Keratinocyte (primary cell): ENCODE measurements around the gene EGFL7. TPM values are rescaled to one million over a fixed set of nuclear protein-coding genes. Genes with fewer than 3 reads are reported as not detected.

Experiments
- DNase-seq: peaks from one replicate; pipeline ENCODE4 v3.0.0-alpha.2; 2011; ENCODE audit warnings: low read depth, missing footprints, low spot score
- FAIRE-seq: peaks from 2 replicates; lab custom pipeline; 2011; peaks lifted over from hg19 to GRCh38; lab: Jason Lieb, UNC
- H2AFZ ChIP-seq: 2 replicates; pipeline ENCODE4 v1.6.0; 2012; ENCODE audit warnings: low read length, control low read depth, inconsistent platforms; ENCODE audit not compliant: control insufficient read depth
- H3K27ac ChIP-seq: 2 replicates; pipeline ENCODE4 v1.5.1; 2011; ENCODE audit warnings: low read length; ENCODE audit not compliant: control insufficient read depth, insufficient read depth
- H3K27me3 ChIP-seq: 3 replicates; pipeline ENCODE4 v1.6.0; 2011; ENCODE audit warnings: low read length; ENCODE audit not compliant: control insufficient read depth, insufficient read depth; ENCODE audit errors: extremely low read depth
- H3K36me3 ChIP-seq, 2 experiments: 2 replicates in 1 of 2; 3 replicates in 1 of 2; pipeline ENCODE4 v1.5.1; 2011; ENCODE audit warnings: low read length in 2 of 2, mild to moderate bottlenecking in 1 of 2; ENCODE audit not compliant: control insufficient read depth in 2 of 2, insufficient read depth in 2 of 2; ENCODE audit errors: extremely low read depth in 1 of 2
- H3K4me1 ChIP-seq: 3 replicates; pipeline ENCODE4 v1.5.1; 2011; ENCODE audit warnings: low read length; ENCODE audit not compliant: control insufficient read depth, insufficient read depth; ENCODE audit errors: extremely low read depth
- H3K4me2 ChIP-seq: 3 replicates; pipeline ENCODE4 v1.6.0; 2011; ENCODE audit warnings: low read depth, low read length; ENCODE audit not compliant: control insufficient read depth, insufficient read depth; ENCODE audit errors: extremely low read depth
- H3K4me3 ChIP-seq, 3 experiments: fragments of 200-600 bp in 1 of 3; sonication (generic) in 1 of 3; 2 replicates in 2 of 3; 3 replicates in 1 of 3; pipeline ENCODE4 v1.5.1; 2011 to 2016; ENCODE audit warnings: low read length in 3 of 3, mild to moderate bottlenecking in 3 of 3, control low read depth in 2 of 3, inconsistent platforms in 1 of 3, low read depth in 1 of 3, mixed read lengths in 1 of 3, mixed run types in 1 of 3, moderate library complexity in 1 of 3; ENCODE audit not compliant: control insufficient read depth in 2 of 3, insufficient read depth in 2 of 3; ENCODE audit errors: extremely low read depth in 1 of 3
- H3K79me2 ChIP-seq: 2 replicates; pipeline ENCODE4 v1.6.0; 2012; ENCODE audit warnings: low read length; ENCODE audit not compliant: control insufficient read depth, insufficient read depth
- H3K9ac ChIP-seq: 3 replicates; pipeline ENCODE4 v1.6.0; 2011; ENCODE audit warnings: low read length; ENCODE audit not compliant: control insufficient read depth, insufficient read depth; ENCODE audit errors: extremely low read depth
- H3K9me1 ChIP-seq: 3 replicates; pipeline ENCODE4 v1.6.0; 2011; ENCODE audit warnings: low read length; ENCODE audit not compliant: control insufficient read depth, insufficient read depth; ENCODE audit errors: extremely low read depth
- H3K9me3 ChIP-seq: 2 replicates; pipeline ENCODE4 v1.5.1; 2012; ENCODE audit warnings: low read depth, low read length; ENCODE audit not compliant: control insufficient read depth
- H4K20me1 ChIP-seq: 3 replicates; pipeline ENCODE4 v1.6.0; 2011; ENCODE audit warnings: low read length; ENCODE audit not compliant: control insufficient read depth, insufficient read depth; ENCODE audit errors: extremely low read depth
- EZH2 ChIP-seq: IDR thresholded peaks from one replicate; pipeline ENCODE4 v1.6.1; 2012; ENCODE audit warnings: inconsistent platforms, mild to moderate bottlenecking, low read length, moderate library complexity
- dilution Hi-C: fragments of 300-500 bp; cut with MboI; formaldehyde crosslinking; loops from one replicate; pipeline ENCODE4 v1.7.0; 2020; ENCODE audit warnings: low sequenced_read_pairs; ENCODE audit not compliant: extremely low pct_ligation_motif_present
- polyA plus RNA-seq, 5 experiments: library from polyadenylated mRNA; depleted of rRNA in 3 of 5; stranded (reverse) in 3 of 5; stranded (forward) in 1 of 5; unstranded in 1 of 5; fragments of >200 nt; gene quantifications; 1 replicate in 1 of 5; 2 replicates in 3 of 5; 3 replicates in 1 of 5; pipeline versions ENCODE4 v1.2.1 to v1.2.3, GENCODE V29; 2011 to 2012; ENCODE audit warnings: missing spikeins in 2 of 5, low read depth in 1 of 5, low replicate concordance in 1 of 5
- TF ChIP-seq, protein P1 (sequence below), 3 experiments: IDR thresholded peaks in 1 of 3; conservative IDR thresholded peaks in 1 of 3; optimal IDR thresholded peaks in 1 of 3; 2 replicates in 2 of 3; 3 replicates in 1 of 3; pipeline versions ENCODE3 to v1.5.1; 2011; ENCODE audit warnings: low read length in 3 of 3, mild to moderate bottlenecking in 3 of 3, moderate library complexity in 2 of 3, control low read depth in 1 of 3, inconsistent platforms in 1 of 3; ENCODE audit not compliant: insufficient read depth in 2 of 3; ENCODE audit errors: extremely low read depth in 1 of 3

EGFL7 gene
- polyA plus RNA-seq, 1 donor (not counting 4 experiments of a cell fraction or from before 2014, with no cell fraction given), result 4.2 TPM

DNA sequence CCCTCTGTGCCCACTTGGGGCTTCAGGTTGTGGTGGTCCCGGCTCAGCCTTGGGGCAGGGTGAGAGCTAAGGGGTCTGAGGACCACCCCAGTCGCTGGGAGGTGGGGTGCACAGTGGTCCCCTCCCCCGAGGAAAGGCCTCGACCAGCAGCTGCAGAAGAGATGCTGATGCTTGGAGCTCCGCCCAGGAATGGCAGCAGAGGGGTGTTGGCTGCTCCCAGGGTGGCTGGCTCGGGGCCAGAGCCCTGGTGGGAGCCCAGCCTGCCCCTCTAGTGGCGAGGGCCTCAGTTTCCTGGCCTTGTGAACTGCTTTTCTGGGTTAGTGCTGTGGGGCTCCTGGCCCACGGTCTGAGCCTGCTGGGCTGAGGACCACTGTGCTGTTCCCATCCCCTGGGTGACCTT is 50.8 kb downstream of the EGFL7 start:
- no peak for TF ChIP-seq EZH2
- TF ChIP-seq, protein P1, sequence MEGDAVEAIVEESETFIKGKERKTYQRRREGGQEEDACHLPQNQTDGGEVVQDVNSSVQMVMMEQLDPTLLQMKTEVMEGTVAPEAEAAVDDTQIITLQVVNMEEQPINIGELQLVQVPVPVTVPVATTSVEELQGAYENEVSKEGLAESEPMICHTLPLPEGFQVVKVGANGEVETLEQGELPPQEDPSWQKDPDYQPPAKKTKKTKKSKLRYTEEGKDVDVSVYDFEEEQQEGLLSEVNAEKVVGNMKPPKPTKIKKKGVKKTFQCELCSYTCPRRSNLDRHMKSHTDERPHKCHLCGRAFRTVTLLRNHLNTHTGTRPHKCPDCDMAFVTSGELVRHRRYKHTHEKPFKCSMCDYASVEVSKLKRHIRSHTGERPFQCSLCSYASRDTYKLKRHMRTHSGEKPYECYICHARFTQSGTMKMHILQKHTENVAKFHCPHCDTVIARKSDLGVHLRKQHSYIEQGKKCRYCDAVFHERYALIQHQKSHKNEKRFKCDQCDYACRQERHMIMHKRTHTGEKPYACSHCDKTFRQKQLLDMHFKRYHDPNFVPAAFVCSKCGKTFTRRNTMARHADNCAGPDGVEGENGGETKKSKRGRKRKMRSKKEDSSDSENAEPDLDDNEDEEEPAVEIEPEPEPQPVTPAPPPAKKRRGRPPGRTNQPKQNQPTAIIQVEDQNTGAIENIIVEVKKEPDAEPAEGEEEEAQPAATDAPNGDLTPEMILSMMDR (optimal IDR thresholded peaks at IDR 0.05 in 1 of 3, IDR thresholded peaks at IDR 0.05 in 1 of 3, conservative IDR thresholded peaks at IDR 0.05 in 1 of 3; ENCODE audit: extremely low read depth in 1 of 3, insufficient read depth in 2 of 3, low read length in 3 of 3), result no peak
- DNase-seq (no peak), FAIRE-seq (no peak)
- no peaks in the 10 kb centered on the region for H3K9me3 ChIP-seq
- dilution Hi-C loops, result no loop called here
- H3K79me2 ChIP-seq, result no peaks in the 10 kb centered on the region
- H2AFZ ChIP-seq, result no peak overlapping the region
- H3K9me1 ChIP-seq, result no peaks in the 10 kb centered on the region
- H4K20me1 ChIP-seq, result no peaks in the 10 kb centered on the region
- no peak overlapping the region for H3K4me2 ChIP-seq
- no peak overlapping the region for H3K9ac ChIP-seq
- no peak overlapping the region for H3K27ac ChIP-seq
- H3K4me3 ChIP-seq, result no peak overlapping the region
- H3K4me1 ChIP-seq, result no peaks in the 10 kb centered on the region
- H3K27me3 ChIP-seq, result peaks cover 19% of the 10 kb centered on the region
- H3K36me3 ChIP-seq, result no peaks in the 10 kb centered on the region

DNA sequence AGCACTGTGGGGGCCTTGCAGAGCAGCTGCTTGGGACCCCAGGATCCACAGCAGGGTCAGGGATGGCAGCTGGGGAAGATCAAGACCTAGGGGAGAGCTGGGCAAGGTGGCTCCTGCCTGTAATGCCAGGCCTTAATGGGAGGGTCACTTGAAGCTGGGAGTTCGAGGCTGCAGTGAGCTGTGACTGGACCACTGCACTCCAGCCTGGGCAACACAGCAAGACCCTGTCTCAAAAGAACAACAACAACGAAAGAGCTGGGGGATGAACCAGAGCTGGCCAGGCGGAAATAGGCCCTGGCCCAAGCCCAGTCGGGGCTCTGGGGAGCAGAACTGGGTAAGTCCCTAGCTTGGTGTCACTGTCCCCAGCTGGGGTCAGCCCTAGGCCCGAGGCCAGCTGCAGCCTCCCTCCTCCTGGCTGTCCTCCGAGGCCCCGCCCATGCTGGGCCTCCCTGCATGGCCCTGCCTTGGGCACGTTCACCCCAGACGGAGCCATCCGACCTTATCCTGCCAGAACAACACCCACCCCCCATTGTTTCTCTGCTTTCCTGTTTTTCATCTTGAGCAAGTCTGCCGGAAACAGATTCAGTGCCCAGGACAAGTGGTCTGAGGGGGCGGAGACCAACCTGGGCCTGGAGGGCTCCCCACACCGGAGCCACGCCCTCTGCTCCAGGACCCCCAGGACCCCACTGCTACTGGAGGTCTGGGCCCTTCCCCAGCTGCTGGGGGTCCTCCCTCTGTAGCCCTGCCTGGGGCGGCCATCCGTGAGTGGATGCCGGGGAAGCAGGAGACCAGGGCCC is 51.6 kb downstream of the EGFL7 start:
- FAIRE-seq, result no peak
- Histone ChIP-seq H2AFZ (no peak overlapping the region), H3K4me3 (no peak overlapping the region), H3K27ac (no peak overlapping the region), H4K20me1 (no peaks in the 10 kb centered on the region), H3K9me1 (no peaks in the 10 kb centered on the region), H3K79me2 (no peaks in the 10 kb centered on the region), H3K36me3 (no peaks in the 10 kb centered on the region), H3K4me1 (no peaks in the 10 kb centered on the region), H3K9me3 (no peaks in the 10 kb centered on the region), H3K9ac (no peak overlapping the region), H3K4me2 (no peak overlapping the region), H3K27me3 (peaks cover 19% of the 10 kb centered on the region)
- dilution Hi-C loops, result no loop called here
- TF ChIP-seq EZH2, result no peak
- TF ChIP-seq, protein P1 (optimal IDR thresholded peaks at IDR 0.05 in 1 of 3, IDR thresholded peaks at IDR 0.05 in 1 of 3, conservative IDR thresholded peaks at IDR 0.05 in 1 of 3; ENCODE audit: extremely low read depth in 1 of 3, insufficient read depth in 2 of 3, low read length in 3 of 3), result no peak
- no peak for DNase-seq
